ENCODE measurements around the gene SPTB.

- TF ChIP-seq POLR2A (IDR thresholded peaks at IDR 0.05; ENCODE audit: low read length) (no peak), GATA1 (IDR thresholded peaks at IDR 0.05; ENCODE audit: low read depth, low read length) (no peak)
Measured at GRCh38 chr14:64828071-64828470, 51.6 kb downstream of the SPTB start.
